Naive B cell (primary cell): Measurements from ENCODE around the gene SERGEF. TPM values are rescaled to one million over a fixed set of nuclear protein-coding genes. Genes with fewer than 3 reads are reported as not detected.

Experiments
- ATAC-seq, 2 donors: fragments of 150-1000 bp; cut with Tn5 transposase; 2 replicates each; pipeline ENCODE4 v1.10.0; 2021; ENCODE audit warnings: low read depth in 2 of 2, mild to moderate bottlenecking in 2 of 2, moderate library complexity in 2 of 2
- DNase-seq: peaks from one replicate; pipeline ENCODE4 v3.0.0; 2022
- H3K27ac Mint-ChIP-seq, 6 donors: one replicate each; pipeline ENCODE4 v1.8.0; 2020 to 2022; ENCODE audit warnings: mild to moderate bottlenecking in 6 of 6, mixed read lengths in 6 of 6, moderate library complexity in 5 of 6, inconsistent platforms in 2 of 6
- H3K27me3 Mint-ChIP-seq, 3 donors: one replicate each; pipeline ENCODE4 v1.8.0; 2021 to 2022; ENCODE audit warnings: mixed read lengths in 3 of 3, mild to moderate bottlenecking in 1 of 3
- H3K36me3 Mint-ChIP-seq, 2 donors: one replicate each; pipeline ENCODE4 v1.8.0; 2020 to 2022; ENCODE audit warnings: mixed read lengths in 2 of 2, inconsistent platforms in 1 of 2, mild to moderate bottlenecking in 1 of 2
- H3K4me1 Mint-ChIP-seq, 3 donors: one replicate each; pipeline ENCODE4 v1.8.0; 2020 to 2022; ENCODE audit warnings: mixed read lengths in 3 of 3, inconsistent platforms in 1 of 3, mild to moderate bottlenecking in 1 of 3, moderate library complexity in 1 of 3
- H3K4me3 Mint-ChIP-seq, 8 donors: one replicate each; pipeline ENCODE4 v1.8.0; 2020 to 2022; ENCODE audit warnings: mild to moderate bottlenecking in 8 of 8, mixed read lengths in 8 of 8, moderate library complexity in 8 of 8, inconsistent platforms in 2 of 8
- H3K9me3 Mint-ChIP-seq, 7 donors: one replicate each; pipeline ENCODE4 v1.8.0; 2020 to 2022; ENCODE audit warnings: mixed read lengths in 7 of 7, mild to moderate bottlenecking in 5 of 7, inconsistent platforms in 2 of 7, moderate library complexity in 1 of 7
- polyA plus RNA-seq, 6 donors: library from polyadenylated mRNA; unstranded; fragments of 300-500 nt; fragmentation: Illumina TruSeq; gene quantifications; one replicate each; pipeline ENCODE4 v1.2.3, GENCODE V29; 2021; ENCODE audit warnings: low read depth in 6 of 6

The SERGEF gene
- polyA plus RNA-seq, 6 donors from 2014 or later, result 18.3 to 54.6 (median 42.6) TPM

- no peaks in the 10 kb centered on the region for H3K4me1 Mint-ChIP-seq
- H3K9me3 Mint-ChIP-seq, result no peaks in the 10 kb centered on the region
- no peak overlapping the region for H3K4me3 Mint-ChIP-seq
- no peak for ATAC-seq
- no peak overlapping the region for H3K27ac Mint-ChIP-seq
- H3K36me3 Mint-ChIP-seq, result peaks cover 13 to 21% of the 10 kb centered on the region in 2 donors
- no peak for DNase-seq
- H3K27me3 Mint-ChIP-seq, result no peaks in the 10 kb centered on the region
Measured at GRCh38 chr11:17851697-17852096, 161.2 kb downstream of the SERGEF start.

GRCh38 chr11:17850336-17850735, 162.5 kb downstream of the SERGEF start:
- H3K4me1 Mint-ChIP-seq, result no peaks in the 10 kb centered on the region
- H3K27ac Mint-ChIP-seq, result no peak overlapping the region
- peaks cover 14 to 34% of the 10 kb centered on the region in 2 donors for H3K36me3 Mint-ChIP-seq
- H3K9me3 Mint-ChIP-seq, result no peaks in the 10 kb centered on the region
- DNase-seq, result no peak
- no peak overlapping the region for H3K4me3 Mint-ChIP-seq
- no peak for ATAC-seq
- no peaks in the 10 kb centered on the region for H3K27me3 Mint-ChIP-seq

GRCh38 chr11:17848715-17849114, 164.1 kb downstream of the SERGEF start:
- H3K27ac Mint-ChIP-seq, result peak overlapping the region in 1 of 6 donors; percentile 49
- H3K36me3 Mint-ChIP-seq, result peaks cover 20 to 34% of the 10 kb centered on the region in 2 donors
- H3K4me1 Mint-ChIP-seq, result no peaks in the 10 kb centered on the region
- no peaks in the 10 kb centered on the region for H3K27me3 Mint-ChIP-seq
- DNase-seq, result no peak
- no peak overlapping the region for H3K4me3 Mint-ChIP-seq
- H3K9me3 Mint-ChIP-seq, result no peaks in the 10 kb centered on the region
- no peak for ATAC-seq

- no peaks in the 10 kb centered on the region for H3K9me3 Mint-ChIP-seq
- no peak overlapping the region for H3K27ac Mint-ChIP-seq
- no peak overlapping the region for H3K4me3 Mint-ChIP-seq
- H3K36me3 Mint-ChIP-seq, result peaks cover 25 to 34% of the 10 kb centered on the region in 2 donors
- no peaks in the 10 kb centered on the region for H3K27me3 Mint-ChIP-seq
- H3K4me1 Mint-ChIP-seq, result no peaks in the 10 kb centered on the region
- no peak for DNase-seq
- no peak for ATAC-seq
Measured at GRCh38 chr11:17846852-17847453, 165.9 kb downstream of the SERGEF start.

GRCh38 chr11:17845431-17845881, 167.4 kb downstream of the SERGEF start:
- Mint-ChIP-seq H3K36me3 (peaks cover 23 to 34% of the 10 kb centered on the region in 2 donors), H3K27ac (no peak overlapping the region), H3K27me3 (no peaks in the 10 kb centered on the region), H3K4me3 (no peak overlapping the region), H3K9me3 (no peaks in the 10 kb centered on the region), H3K4me1 (no peaks in the 10 kb centered on the region)
- DNase-seq (no peak), ATAC-seq (no peak)

- no peaks in the 10 kb centered on the region for H3K4me1 Mint-ChIP-seq
- peaks cover 0 to 1% (median 0%) of the 10 kb centered on the region in 7 donors for H3K9me3 Mint-ChIP-seq
- no peaks in the 10 kb centered on the region for H3K27me3 Mint-ChIP-seq
- H3K4me3 Mint-ChIP-seq, result no peak overlapping the region
- no peak overlapping the region for H3K27ac Mint-ChIP-seq
- ATAC-seq (no peak), DNase-seq (no peak)
- H3K36me3 Mint-ChIP-seq, result peaks cover 8 to 9% of the 10 kb centered on the region in 2 donors
Measured at GRCh38 chr11:17840101-17840548, 172.7 kb downstream of the SERGEF start.

GRCh38 chr11:17839450-17839849, 173.4 kb downstream of the SERGEF start:
- no peak overlapping the region for H3K27ac Mint-ChIP-seq
- H3K36me3 Mint-ChIP-seq, result peaks cover 7 to 8% of the 10 kb centered on the region in 2 donors
- H3K27me3 Mint-ChIP-seq, result no peaks in the 10 kb centered on the region
- DNase-seq (no peak), ATAC-seq (no peak)
- no peaks in the 10 kb centered on the region for H3K4me1 Mint-ChIP-seq
- H3K4me3 Mint-ChIP-seq, result no peak overlapping the region
- peaks cover 0 to 1% (median 0%) of the 10 kb centered on the region in 7 donors for H3K9me3 Mint-ChIP-seq

GRCh38 chr11:17838102-17838501, 174.7 kb downstream of the SERGEF start:
- Mint-ChIP-seq H3K4me3 (no peak overlapping the region), H3K4me1 (no peaks in the 10 kb centered on the region), H3K27ac (no peak overlapping the region), H3K36me3 (peaks cover 0 to 8% of the 10 kb centered on the region in 2 donors), H3K9me3 (peaks cover 0 to 1% (median 0%) of the 10 kb centered on the region in 7 donors), H3K27me3 (no peaks in the 10 kb centered on the region)
- ATAC-seq, result no peak
- no peak for DNase-seq

- H3K4me1 Mint-ChIP-seq, result no peaks in the 10 kb centered on the region
- H3K27me3 Mint-ChIP-seq, result no peaks in the 10 kb centered on the region
- no peak overlapping the region for H3K4me3 Mint-ChIP-seq
- DNase-seq (no peak), ATAC-seq (no peak)
- peaks cover 0 to 7% of the 10 kb centered on the region in 2 donors for H3K36me3 Mint-ChIP-seq
- no peaks in the 10 kb centered on the region for H3K9me3 Mint-ChIP-seq
- H3K27ac Mint-ChIP-seq, result peak overlapping the region in 1 of 6 donors; percentile 60
Measured at GRCh38 chr11:17831883-17832282, 181.0 kb downstream of the SERGEF start.

GRCh38 chr11:17831228-17831627, 181.6 kb downstream of the SERGEF start:
- H3K27ac Mint-ChIP-seq, result no peak overlapping the region
- DNase-seq, result no peak
- H3K9me3 Mint-ChIP-seq, result no peaks in the 10 kb centered on the region
- ATAC-seq, result no peak
- H3K27me3 Mint-ChIP-seq, result no peaks in the 10 kb centered on the region
- peaks cover 0 to 7% of the 10 kb centered on the region in 2 donors for H3K36me3 Mint-ChIP-seq
- no peak overlapping the region for H3K4me3 Mint-ChIP-seq
- H3K4me1 Mint-ChIP-seq, result no peaks in the 10 kb centered on the region

GRCh38 chr11:17828311-17828751, 184.5 kb downstream of the SERGEF start:
- DNase-seq, result no peak
- Mint-ChIP-seq H3K27ac (no peak overlapping the region), H3K9me3 (no peaks in the 10 kb centered on the region), H3K4me1 (no peaks in the 10 kb centered on the region), H3K4me3 (no peak overlapping the region), H3K27me3 (no peaks in the 10 kb centered on the region), H3K36me3 (peaks cover 7 to 9% of the 10 kb centered on the region in 2 donors)
- ATAC-seq, result no peak

GRCh38 chr11:17827006-17827405, 185.8 kb downstream of the SERGEF start:
- Mint-ChIP-seq H3K4me1 (no peaks in the 10 kb centered on the region), H3K4me3 (no peak overlapping the region), H3K27ac (peak overlapping the region in 1 of 6 donors; percentile 33), H3K36me3 (peaks cover 7 to 9% of the 10 kb centered on the region in 2 donors), H3K9me3 (no peaks in the 10 kb centered on the region), H3K27me3 (no peaks in the 10 kb centered on the region)
- ATAC-seq (no peak), DNase-seq (no peak)

- ATAC-seq (no peak), DNase-seq (no peak)
- H3K9me3 Mint-ChIP-seq, result no peaks in the 10 kb centered on the region
- peaks cover 0 to 9% of the 10 kb centered on the region in 2 donors for H3K36me3 Mint-ChIP-seq
- no peaks in the 10 kb centered on the region for H3K27me3 Mint-ChIP-seq
- peak overlapping the region in 2 of 6 donors; percentile 12 to 21 for H3K27ac Mint-ChIP-seq
- peaks cover 0 to 5% (median 0%) of the 10 kb centered on the region in 3 donors for H3K4me1 Mint-ChIP-seq
- no peak overlapping the region for H3K4me3 Mint-ChIP-seq
Measured at GRCh38 chr11:17822401-17822781, 190.5 kb downstream of the SERGEF start.

- Mint-ChIP-seq H3K4me1 (peaks cover 0 to 5% (median 0%) of the 10 kb centered on the region in 3 donors), H3K9me3 (no peaks in the 10 kb centered on the region), H3K4me3 (no peak overlapping the region), H3K27me3 (no peaks in the 10 kb centered on the region), H3K27ac (peak overlapping the region in 2 of 6 donors; percentile 1 to 12), H3K36me3 (peaks cover 0 to 9% of the 10 kb centered on the region in 2 donors)
- DNase-seq, result no peak
- no peak for ATAC-seq
Measured at GRCh38 chr11:17821648-17822400, 191.0 kb downstream of the SERGEF start.
